ENCODE results near the gene SPEM2.

DNA sequence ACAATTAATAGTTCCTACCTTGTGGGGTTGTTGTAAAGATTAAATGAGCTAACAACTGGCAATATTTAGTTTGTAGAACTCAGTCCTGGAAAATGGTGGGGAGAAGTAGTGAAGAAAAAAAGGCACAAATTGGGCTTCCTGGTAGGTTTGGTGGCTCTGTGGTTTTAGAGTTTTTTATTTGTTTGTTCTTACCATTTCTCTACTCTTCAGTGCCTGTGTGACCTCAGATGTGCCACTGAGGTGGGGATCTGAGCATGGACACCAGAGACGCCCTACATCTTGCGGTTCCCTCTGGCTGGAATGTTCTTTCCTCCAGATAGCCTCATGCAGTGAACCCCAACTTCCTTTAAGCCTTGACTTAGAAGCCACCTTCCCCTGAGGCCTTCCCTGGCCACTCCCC lies 46.3 kb downstream of the SPEM2 start:
- TF ChIP-seq FOXJ3 (CRISPR knock-in tag; IDR thresholded peaks at IDR 0.05) (no peak), RAD21 (IDR thresholded peaks at IDR 0.05; ENCODE audit: low read length) (no peak), MAX (IDR thresholded peaks at IDR 0.05; ENCODE audit: low read depth) (no peak), TCF12 (IDR thresholded peaks at IDR 0.05) (no peak)
- TF ChIP-seq, protein P1, sequence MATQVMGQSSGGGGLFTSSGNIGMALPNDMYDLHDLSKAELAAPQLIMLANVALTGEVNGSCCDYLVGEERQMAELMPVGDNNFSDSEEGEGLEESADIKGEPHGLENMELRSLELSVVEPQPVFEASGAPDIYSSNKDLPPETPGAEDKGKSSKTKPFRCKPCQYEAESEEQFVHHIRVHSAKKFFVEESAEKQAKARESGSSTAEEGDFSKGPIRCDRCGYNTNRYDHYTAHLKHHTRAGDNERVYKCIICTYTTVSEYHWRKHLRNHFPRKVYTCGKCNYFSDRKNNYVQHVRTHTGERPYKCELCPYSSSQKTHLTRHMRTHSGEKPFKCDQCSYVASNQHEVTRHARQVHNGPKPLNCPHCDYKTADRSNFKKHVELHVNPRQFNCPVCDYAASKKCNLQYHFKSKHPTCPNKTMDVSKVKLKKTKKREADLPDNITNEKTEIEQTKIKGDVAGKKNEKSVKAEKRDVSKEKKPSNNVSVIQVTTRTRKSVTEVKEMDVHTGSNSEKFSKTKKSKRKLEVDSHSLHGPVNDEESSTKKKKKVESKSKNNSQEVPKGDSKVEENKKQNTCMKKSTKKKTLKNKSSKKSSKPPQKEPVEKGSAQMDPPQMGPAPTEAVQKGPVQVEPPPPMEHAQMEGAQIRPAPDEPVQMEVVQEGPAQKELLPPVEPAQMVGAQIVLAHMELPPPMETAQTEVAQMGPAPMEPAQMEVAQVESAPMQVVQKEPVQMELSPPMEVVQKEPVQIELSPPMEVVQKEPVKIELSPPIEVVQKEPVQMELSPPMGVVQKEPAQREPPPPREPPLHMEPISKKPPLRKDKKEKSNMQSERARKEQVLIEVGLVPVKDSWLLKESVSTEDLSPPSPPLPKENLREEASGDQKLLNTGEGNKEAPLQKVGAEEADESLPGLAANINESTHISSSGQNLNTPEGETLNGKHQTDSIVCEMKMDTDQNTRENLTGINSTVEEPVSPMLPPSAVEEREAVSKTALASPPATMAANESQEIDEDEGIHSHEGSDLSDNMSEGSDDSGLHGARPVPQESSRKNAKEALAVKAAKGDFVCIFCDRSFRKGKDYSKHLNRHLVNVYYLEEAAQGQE (IDR thresholded peaks at IDR 0.05; ENCODE audit: low read depth, low read length): no peak
- TF ChIP-seq, protein P2, sequence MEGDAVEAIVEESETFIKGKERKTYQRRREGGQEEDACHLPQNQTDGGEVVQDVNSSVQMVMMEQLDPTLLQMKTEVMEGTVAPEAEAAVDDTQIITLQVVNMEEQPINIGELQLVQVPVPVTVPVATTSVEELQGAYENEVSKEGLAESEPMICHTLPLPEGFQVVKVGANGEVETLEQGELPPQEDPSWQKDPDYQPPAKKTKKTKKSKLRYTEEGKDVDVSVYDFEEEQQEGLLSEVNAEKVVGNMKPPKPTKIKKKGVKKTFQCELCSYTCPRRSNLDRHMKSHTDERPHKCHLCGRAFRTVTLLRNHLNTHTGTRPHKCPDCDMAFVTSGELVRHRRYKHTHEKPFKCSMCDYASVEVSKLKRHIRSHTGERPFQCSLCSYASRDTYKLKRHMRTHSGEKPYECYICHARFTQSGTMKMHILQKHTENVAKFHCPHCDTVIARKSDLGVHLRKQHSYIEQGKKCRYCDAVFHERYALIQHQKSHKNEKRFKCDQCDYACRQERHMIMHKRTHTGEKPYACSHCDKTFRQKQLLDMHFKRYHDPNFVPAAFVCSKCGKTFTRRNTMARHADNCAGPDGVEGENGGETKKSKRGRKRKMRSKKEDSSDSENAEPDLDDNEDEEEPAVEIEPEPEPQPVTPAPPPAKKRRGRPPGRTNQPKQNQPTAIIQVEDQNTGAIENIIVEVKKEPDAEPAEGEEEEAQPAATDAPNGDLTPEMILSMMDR (IDR thresholded peaks at IDR 0.05): no peak
